Renal cortex interstitium (tissue), 11 donors: Measurements from ENCODE around the gene PRSS38. TPM values are rescaled to one million over a fixed set of nuclear protein-coding genes. Genes with fewer than 3 reads are reported as not detected.
"Not testable (repeated sequence)": the region's sequence is repeated elsewhere in the genome, so short reads cannot be mapped to it uniquely, and the experiment has no call there.

Experiments
- DNase-seq, 11 donors: peaks; one replicate each; pipeline ENCODE4 v3.0.0-alpha.2; 2013; ENCODE audit warnings: low read depth in 9 of 11, low spot score in 4 of 11; ENCODE audit errors: extremely low read depth in 1 of 11
- polyA plus RNA-seq, 3 donors: library from polyadenylated mRNA; unstranded; fragments of 120-200 nt; gene quantifications; one replicate each; pipeline ENCODE4 v1.2.1, GENCODE V29; 2013; ENCODE audit not compliant: insufficient read length in 3 of 3

Gene PRSS38
- polyA plus RNA-seq, 3 donors, result not detected

DNA sequence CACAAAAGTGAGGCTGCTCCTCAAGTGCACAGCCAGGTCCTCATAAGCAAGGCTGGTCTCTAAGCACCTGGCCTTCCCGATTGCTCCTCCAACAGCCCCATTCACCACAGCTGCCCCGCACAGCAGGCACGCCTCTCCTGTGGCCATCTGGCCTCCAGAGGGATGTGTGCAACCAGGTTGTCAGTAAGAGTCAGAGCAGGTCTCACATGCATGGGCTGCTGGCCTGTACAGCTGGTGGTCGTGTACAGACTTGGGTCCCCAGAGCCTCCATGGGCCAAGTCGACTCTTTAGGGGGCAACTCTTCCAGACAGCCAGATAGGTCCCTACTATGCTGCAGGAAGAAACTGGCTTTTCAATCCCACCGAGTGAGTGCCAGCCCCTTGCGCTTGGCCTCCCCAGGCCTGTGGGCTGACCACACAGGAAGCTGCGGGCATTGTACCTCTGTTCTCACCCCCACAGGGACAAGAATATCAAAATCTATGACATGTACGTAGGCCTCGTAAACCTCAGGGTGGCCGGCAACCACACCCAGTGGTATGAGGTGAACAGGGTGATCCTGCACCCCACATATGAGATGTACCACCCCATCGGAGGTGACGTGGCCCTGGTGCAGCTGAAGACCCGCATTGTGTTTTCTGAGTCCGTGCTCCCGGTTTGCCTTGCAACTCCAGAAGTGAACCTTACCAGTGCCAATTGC, 1.4 kb downstream of the PRSS38 start:
- no peak for DNase-seq

DNA sequence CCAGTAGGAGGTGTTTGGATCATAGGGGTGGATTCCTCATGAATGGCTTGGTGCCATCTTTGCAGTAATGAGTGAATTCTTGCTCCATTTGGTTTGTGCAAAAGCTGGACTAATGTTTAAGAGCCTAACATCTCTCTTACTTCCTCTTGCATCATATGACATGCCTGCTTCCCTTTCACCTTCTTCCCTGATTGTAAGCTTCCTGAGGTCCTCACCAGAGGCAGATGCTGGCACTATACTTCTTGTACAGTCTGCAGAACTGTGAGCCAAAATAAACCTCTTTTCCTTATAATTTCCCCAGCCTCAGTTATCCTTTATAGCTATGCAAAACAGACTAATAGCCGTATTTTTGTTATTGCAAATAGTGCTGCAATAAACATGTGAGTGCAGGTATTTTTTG, 8.1 kb downstream of the PRSS38 start:
- no peak for DNase-seq

DNA sequence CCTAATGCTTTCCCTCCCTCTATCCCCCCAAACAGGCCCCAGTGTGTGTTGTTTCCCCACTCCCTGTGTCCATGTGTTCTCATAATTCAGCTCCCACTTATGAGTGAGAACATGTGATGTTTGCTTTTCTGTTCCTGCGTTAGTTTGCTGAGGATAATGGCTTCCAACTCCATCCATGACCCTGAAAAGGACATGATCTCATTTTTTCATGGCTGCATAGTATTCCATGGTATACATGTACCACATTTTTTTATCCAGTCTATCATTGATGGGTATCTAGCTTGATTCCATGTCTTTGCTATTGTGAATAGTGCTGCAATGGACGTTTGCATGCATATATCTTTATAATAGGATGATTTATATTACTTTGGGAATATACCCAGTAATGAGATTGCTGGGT, 8.7 kb downstream of the PRSS38 start:
- DNase-seq, result no peak

DNA sequence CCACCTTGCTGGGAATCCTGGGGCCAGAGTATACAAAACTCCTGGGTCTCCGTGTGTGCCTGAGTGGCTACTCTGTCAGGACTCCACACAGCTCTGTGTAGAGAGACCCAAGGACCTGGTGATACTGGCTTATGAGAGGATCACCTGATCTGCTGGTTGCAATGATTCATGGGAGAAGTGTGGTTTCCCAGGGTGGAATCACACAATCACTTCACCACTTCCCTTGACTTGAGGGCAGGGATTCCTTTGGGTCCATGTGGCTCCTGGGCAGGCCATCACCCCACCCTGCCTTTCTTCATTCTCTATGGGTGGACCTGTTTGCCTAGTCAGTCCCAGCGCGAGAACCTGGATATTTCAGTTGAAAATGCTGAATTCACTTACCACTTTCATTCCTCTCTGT, 13.3 kb downstream of the PRSS38 start:
- DNase-seq, result no peak

- no peak for DNase-seq
Observed at GRCh38 chr1:227838181-227838580, 22.7 kb downstream of the PRSS38 start.

DNA sequence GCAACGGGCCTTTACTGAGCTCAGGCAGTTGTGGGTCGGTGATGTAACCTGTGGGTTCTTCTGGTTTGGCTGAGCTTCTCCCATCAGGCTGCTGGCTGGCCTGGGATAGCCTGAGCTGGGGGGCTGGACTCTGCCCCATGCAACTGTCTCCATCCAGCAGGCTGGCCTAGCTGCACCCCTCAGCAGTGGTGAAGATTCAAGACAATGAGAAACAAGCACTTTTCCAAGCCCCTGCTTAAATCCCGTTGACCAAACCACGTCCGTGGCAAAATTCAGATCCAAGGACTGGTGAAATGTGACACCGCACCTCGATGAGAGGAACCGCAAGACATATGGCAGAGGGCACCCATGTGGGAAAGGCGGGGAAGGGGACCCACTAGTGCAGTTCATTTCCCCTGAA, 25.6 kb downstream of the PRSS38 start:
- no peak for DNase-seq

DNA sequence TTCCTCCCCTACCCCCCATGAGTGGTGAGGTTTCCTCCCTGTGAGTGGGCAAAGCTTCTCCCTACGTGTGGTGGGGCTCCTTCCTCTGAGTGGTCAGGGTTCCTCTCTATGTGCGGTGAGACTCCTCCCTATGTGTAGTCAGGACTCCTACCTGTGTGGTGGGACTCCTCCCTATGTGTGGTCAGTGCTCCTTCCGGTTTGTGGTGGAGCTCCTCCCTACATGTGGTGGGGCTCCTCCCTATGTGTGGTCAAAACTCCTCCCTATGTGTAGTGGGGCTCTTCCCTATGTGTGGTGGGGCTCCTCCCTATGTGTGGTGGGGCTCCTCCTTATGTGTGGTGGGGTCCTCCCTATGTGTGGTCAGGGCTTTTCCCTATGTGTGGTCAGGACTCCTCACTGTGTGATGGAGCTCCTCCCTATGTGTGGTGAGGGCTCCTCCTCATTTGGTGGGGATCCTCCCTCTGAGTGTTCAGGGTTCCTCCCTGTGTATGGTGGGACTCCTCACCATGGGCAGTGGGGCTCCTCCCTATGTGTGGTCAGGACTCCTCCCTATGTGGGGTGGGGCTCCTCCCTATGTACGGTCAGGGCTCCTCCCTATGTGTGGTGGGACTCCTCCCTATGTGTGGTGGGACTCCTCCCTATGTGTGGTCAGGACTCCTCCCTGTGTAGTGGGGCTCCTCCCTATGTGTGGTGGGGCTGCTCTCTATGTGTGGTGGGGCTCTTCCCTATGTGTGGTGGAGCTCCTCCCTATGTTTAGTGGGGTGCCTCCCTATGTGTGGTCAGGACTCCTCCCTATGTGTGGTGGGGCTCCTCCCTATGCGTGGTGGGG, 29.1 kb downstream of the PRSS38 start:
- DNase-seq, result no peak

DNA sequence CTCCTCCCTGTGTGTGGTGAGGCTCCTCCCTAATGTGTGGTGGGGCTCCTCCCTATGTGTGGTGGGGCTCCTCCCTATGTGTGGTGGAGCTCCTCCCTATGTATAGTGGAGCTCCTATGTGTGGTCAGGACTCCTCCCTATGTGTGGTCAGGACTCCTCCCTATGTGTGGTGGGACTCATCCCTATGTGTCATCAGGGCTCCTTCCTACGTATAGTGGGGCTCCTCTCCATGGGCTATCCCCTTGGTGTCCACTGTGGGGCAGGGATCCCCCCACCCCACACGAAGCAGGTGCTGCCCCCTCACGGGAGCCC, 29.6 kb downstream of the PRSS38 start:
- no peak for DNase-seq

DNA sequence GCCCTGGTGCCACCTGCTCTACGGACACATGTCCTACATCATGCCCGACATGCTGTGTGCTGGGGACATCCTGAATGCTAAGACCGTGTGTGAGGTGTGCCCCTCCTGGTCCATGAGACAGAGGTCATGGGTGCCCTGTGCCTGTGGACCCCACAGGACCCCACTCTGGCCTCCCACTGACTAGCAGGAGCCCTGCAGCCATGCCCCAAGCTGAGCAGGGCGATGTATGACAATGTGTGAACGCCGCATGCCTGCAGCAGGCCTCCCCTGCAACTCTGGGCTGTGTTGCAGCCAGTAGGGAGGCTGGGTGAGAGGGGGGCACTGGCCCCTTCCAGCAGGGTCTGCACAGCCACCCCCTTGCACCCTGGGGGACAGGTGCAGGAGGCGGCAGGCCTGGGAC, 30.0 kb downstream of the PRSS38 start:
- no peak for DNase-seq

DNA sequence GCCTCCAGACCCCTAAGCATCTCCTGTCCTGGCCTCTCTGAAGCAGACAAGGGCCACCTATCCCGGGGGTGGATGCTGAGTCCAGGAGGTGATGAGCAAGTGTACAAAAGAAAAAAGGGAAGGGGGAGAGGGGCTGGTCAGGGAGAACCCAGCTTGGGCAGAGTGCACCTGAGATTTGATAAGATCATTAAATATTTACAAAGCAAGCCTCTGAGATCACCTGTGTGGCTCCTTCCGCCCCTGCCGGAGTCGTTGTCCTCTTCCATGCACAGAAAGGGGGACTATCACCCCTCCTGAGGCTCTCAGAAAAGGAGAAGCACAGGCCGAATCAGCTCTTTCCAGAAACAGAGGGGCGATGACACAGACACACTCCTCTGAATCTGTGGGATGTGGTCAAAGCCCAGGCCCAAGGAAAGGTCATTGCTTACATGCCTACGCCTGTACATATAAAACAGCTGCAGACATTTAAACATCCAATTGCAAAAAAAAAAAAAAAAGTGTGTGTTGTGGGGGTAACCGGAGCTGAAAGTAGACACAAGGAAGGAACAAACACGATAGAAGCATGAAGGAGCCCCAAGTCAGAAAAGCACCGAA, 30.9 kb downstream of the PRSS38 start:
- no peak for DNase-seq

DNA sequence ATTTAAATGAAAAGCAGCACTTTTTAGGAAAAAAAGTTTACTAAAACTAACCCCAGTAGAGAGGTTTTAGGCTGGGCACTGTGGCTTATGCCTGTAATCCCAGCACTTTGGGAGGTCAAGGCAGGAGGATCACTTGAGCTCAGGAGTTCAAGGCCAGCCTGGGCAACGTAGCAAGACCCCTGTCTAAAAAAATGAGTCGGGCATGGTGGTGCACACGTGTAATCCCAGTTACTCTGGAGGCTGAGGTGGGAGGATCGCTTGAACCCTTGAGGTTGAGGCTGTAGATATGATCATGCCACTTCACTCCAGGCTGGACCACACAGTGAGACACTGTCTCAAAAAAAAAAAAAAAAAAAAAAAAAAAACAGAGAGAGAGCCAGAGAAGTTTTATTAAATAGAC, 31.6 kb downstream of the PRSS38 start:
- DNase-seq, result not testable (repeated sequence)

- no peak for DNase-seq
Observed at GRCh38 chr1:227848430-227848932, 33.0 kb downstream of the PRSS38 start.

DNA sequence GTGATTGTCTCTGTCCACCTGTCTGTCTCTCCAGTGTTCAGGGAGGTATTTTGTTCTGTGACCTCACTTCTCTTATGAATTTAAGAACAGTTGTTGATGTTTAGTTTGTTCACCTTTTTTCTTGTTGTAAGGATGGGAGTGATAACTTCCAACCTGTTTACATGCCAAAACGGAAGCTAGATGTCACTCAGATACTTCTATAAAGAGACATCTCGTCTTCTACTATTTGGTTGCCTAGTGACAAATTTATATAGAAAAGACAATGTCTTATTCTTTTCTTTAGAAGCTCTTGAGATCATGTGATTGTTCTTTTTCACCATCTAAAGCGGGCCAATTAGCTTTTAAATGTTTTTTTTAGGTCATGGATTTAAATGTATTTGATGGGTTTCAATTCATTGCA, 33.8 kb downstream of the PRSS38 start:
- DNase-seq, result no peak

GRCh38 chr1:227854189-227854588, 38.7 kb downstream of the PRSS38 start:
- no peak for DNase-seq

DNA sequence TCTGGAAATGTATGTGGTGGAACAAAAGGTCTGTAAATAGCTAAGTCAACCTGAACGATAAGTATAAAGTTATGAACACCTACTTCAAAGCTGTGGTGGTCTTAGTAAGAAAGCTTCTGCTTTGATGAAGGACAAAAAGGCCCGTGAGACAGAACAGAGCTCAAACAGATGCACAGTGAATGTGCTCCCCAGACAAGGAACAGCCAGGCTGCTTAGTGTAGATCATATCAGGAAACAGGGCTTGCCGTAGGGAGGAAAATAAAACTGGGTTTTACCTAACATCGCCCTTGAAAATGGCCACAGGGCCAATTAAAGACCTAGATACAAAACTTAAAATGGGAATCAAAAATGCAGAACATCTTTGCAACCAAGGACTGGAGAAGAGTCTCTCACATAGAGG, 40.2 kb downstream of the PRSS38 start:
- DNase-seq, result no peak

GRCh38 chr1:227856147-227856858, 40.8 kb downstream of the PRSS38 start:
- DNase-seq, result no peak

GRCh38 chr1:227864882-227865281, 49.4 kb downstream of the PRSS38 start:
- no peak for DNase-seq

DNA sequence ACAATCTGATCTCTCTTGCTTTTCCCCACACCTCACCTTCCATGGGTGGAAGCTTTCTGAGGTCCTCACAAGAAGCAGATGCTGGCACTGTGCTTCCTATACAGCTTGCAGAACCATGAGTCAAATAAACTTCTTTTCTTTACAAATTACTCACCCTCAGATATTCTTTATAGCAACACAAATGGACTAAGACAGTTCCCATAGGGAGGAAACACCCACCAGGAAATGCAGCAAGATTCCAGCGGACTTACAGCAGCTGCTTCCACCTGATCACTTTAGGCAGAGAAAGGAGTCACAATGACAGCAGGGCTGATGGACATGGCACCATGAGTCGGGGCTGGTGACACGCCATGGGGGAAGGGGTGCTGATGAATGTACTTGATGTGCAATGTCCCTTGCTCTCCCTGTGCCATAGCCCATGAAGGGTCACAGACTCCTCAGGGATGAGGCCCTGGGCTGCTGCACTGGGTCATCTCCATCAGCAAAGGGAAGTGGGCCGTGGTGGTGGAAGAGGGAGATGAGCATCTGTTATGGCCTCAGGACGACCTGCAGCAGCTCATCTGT, 53.9 kb downstream of the PRSS38 start:
- DNase-seq, result no peak

DNA sequence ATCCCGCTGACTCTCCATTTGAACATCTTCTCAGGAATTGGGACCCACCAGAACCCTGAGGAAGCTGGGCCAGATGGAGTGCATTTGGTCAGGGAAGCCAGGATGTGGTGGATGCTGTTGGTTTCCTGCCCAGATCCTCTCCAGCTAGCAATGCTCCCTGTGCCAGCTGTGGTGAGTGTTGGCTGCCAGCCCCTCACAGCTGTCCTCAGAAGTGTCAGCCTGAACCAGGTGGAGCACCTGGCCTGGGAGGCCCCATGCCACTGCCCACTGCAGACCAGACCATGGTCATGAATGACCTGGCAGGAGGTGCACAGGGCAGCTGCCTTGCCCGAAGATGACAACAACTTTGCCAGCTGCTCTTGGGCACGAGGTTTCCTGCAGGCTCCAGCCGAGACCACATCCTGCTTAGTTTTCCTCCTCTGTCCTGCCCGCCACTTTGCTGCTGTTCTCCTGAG, 54.4 kb downstream of the PRSS38 start:
- no peak for DNase-seq
